CD4-positive, alpha-beta T cell treated with Interleukin-17A for 4 hours (primary cell): Measurements from ENCODE around the gene VAMP5.
"Not testable (repeated sequence)": the region's sequence is repeated elsewhere in the genome, so short reads cannot be mapped to it uniquely, and the experiment has no call there.

ENCODE experiments used
- DNase-seq: peaks from one replicate; pipeline ENCODE4 v3.0.0-alpha.2; 2020; ENCODE audit warnings: mixed read lengths

The VAMP5 gene, protein sequence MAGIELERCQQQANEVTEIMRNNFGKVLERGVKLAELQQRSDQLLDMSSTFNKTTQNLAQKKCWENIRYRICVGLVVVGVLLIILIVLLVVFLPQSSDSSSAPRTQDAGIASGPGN

DNA sequence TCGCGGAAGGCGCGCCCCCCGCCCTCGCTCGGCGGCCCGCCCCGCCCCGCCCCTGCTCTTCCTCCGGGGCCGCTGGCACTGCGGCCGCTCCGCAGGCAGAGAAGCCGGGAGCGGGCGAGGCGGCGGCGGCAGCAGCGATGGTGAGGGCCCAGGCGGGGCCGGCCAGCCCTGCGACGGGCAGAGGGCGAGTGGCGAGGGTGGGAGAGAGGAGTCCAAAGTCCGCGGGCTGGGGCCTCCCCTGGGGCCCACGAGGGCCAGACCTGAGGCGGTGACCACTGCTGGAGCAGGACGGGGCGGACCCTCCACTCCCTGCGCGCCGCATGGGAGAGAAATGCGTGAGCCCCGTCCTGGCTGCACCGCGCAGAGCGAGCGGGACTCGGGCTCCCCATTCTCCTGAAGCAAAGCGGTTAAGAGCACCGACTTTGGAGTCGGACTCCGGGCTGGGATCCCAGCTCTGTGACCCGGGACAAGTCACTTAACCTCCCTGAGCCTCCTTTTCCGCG, at the start of gene VAMP5:
VAMP5 (plus strand) TSS at position 78 of the 503 bp plus-strand sequence; CDS start at position 138, 60 bp downstream.
- peak; percentile 71 for DNase-seq

DNA sequence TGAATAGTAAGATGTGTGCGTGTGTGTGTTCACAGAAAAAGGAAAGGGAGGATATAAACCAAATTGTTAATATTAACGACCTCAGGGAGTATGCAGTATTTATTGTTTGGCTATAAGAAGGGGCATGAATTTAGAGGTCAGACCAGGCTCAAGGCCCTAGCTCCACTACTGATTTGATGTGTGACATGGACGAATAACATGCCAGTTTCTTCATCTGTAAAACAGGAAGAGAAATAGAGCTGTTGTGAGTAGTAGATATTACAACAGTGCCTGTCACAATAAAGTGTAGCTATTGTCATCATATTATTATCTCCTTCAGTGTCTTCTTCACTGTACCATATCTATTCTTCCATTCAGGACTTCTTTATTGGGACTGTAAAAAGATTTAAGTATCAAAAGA, 49.4 kb upstream of the VAMP5 start:
- no peak for DNase-seq

DNA sequence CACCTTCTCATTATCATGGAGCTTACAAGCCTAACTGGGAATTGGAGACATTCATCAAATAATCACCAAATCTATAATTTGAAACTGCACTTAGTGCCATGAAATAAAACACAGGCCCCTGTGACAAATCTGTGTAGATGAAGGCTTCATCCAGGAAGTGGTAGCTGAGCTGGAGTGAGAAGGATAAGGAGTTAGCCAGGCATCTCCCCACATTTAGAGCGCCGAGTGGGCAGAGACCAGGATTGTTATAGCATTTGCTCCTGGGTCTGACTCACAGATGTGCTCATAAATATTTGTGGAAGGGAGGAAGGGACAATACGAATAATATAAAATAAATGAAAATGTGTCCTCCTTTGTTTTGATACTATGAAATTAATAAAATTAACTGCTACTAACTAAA, 47.8 kb upstream of the VAMP5 start:
- DNase-seq: no peak

DNA sequence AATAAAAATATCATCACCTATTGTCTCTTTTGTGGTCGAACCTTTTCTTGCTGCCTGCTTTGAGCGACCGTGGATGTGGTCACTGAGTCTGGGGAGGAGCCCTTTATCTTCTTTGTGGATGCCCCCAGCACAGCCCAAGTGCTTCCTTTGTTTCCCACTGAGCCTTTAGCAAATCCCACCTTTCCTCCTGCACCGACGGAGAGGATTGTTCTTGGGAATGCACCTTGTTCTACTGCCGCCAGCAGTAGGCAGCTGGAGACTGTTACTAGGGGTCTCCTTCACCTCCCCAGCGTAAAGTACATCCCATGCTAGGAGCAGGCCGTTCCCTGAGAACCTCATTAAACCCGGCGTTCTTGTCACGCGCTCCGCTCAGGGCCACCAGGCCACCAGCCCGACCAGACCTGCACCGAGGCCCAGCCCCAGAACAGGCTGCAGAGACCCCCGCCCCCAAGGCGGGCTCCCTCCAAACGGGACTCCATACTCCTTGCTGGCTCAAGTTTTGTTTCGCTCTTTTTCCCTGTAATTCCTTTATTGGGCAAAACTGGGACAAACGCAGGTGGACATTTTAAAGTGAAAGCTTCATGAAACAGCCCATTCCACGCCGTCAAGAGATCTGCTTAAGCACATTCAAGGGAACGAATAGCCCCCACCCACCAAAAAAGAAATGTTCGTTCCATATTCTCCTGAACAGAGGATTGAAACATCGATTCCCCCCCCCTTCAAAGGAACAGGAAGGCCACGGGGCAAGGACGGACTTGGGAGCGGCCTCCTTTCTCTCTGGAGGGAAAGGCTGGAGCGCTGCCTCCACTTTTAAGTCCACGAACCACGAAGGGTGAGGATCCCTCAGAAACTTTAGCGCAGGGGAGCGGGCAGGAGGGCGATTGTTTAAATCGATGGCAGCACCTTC, 46.4 kb upstream of the VAMP5 start:
- peak; percentile 38 for DNase-seq

DNA sequence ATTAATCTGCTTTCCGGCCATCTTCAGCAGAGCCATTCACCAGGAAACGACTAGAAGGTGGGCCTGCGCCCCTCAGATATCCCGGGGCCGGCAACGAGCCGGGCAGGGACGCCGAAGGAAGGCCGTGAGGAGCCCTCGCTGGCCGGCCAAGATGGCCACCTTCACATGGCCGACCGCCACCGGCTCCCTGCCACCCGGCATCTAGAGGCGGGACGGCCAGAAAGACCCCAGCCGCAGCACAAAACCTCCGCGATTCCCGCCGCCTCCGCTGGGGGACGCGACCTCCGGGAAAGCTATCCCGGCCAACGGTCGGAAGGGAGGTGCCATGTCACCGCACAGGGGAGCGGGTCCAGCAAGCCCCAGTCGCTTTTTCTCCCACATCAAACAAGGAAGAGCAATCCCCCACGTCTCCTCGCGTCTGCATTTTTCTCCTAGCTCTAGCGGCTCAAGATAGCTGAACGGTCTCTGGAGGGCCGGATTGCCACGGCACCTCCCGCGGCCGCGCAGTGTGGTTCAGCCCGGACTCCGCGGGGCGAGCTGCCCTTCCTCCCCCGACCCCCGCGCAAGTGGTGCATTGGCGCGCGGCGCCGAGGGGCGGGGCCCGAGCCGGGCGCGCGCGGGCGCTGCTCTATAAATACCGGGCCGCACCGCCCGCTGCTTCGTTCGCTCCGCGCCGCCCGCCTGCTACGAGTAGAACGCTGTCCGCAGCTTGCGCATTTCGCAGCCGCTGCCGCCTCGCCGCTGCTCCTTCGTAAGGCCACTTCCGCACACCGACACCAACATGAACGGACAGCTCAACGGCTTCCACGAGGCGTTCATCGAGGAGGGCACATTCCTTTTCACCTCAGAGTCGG, 45.5 kb upstream of the VAMP5 start, which contains the start of gene MAT2A:
MAT2A (plus strand) TSS at position 662 of the 854 bp plus-strand sequence; CDS start at position 782, 120 bp downstream.
- DNase-seq: peak; percentile 91

DNA sequence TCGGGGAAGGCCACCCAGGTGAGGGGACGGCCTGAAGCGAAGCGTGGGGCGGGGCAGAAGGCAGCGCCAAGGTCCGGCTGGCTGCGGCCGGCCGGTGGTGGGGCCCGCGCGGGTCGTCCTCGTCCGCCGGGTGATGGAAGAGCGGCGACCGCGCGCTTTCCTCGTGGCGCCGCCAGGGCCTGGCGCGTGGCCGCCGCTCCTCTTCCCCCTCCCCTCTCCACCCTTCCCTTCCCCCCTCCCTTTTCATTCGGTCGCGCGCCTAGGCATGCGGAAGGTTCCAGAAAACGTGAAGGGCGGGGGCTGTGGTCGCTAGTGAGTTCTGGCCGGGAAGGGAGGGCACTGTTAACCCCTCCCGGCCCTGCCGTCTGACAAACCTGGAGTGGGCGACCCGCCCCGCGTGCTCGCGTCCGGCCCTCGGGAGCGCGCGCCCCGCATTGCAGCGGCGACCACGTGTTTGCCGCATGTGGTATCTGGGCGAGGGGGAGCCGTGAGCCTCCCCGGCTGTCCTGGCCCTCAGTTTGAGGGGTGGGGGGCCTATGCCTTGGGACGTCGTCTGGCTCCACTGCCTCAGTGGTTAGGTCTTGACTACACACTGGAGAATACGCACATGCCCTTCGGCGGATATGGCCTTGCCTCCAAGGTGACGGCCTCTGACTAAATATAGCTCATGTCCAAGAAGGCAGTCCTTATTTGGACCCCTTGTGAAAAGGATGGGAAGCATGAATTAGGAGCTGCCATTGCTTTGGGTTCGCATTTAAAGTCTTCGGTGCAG, 44.7 kb upstream of the VAMP5 start:
- peak; percentile 73 for DNase-seq

DNA sequence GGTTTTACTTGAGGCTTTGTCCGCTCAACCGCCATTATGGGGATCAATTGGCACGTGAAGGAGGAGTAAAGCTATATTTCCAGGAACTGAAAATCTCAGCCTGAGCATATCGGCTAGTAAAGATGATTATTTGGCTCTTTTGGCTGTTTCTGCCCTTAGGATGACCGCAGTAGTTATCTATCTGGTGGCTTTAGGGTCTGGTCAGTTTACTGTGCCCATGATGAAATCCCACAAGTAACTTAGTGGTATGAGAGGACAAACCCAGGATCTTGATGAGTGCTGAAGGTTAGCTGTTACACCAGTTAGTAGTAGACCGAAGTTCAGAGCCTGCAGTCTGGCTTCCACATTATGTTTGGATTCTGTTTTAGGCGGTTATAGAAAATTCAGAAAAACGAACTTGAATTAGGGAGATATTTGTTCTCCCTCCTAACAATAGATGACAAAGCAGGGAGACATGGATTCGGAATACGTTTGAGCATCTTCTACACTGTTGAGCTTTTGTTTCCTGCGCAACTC, 44.0 kb upstream of the VAMP5 start:
- DNase-seq: no peak

DNA sequence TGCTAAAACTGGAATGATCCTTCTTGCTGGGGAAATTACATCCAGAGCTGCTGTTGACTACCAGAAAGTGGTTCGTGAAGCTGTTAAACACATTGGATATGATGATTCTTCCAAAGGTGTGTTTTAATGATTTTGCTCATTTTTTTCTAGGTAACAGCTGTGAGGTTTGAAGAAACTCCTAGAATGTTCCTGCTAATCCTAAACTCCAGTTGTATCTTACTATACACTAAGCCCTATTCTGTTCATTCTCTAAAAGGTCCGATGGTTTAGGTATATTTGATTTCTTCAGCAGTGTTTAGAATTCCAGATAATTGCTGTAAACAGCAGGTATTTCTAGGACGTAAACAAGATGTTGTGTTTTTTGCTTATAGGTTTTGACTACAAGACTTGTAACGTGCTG, 43.0 kb upstream of the VAMP5 start:
- no peak for DNase-seq

DNA sequence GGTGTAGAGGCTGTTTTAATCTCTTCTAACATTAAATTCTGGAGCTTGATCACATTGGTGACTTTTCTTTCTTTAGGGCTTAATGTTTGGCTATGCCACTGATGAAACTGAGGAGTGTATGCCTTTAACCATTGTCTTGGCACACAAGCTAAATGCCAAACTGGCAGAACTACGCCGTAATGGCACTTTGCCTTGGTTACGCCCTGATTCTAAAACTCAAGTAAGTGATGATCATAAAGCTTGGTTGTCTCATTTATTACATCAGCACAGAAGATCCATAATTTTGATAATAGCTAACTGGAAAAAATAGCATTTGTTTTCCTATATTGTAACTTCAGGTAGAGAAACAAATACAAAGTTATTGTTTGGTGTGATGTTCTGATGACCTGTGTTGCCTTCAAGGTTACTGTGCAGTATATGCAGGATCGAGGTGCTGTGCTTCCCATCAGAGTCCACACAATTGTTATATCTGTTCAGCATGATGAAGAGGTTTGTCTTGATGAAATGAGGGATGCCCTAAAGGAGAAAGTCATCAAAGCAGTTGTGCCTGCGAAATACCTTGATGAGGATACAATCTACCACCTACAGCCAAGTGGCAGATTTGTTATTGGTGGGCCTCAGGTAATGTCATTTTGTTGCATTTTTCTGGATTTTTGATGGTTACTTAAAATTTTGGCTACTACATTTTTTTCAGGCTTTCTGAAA, 42.3 kb upstream of the VAMP5 start:
- no peak for DNase-seq

DNA sequence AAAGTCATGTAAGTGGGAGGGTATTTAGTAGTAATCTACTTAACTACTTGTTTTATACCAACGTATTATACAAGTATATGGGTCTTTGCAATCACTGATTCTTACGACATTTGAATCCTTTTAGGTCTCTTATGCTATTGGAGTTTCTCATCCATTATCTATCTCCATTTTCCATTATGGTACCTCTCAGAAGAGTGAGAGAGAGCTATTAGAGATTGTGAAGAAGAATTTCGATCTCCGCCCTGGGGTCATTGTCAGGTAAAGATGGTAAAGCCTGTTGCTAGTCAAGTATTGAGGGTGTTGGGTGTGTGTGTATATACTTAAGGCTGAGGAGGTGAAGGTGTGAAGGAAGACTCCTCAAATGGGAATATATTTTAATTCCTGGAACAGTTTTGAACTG, 41.5 kb upstream of the VAMP5 start:
- no peak for DNase-seq

DNA sequence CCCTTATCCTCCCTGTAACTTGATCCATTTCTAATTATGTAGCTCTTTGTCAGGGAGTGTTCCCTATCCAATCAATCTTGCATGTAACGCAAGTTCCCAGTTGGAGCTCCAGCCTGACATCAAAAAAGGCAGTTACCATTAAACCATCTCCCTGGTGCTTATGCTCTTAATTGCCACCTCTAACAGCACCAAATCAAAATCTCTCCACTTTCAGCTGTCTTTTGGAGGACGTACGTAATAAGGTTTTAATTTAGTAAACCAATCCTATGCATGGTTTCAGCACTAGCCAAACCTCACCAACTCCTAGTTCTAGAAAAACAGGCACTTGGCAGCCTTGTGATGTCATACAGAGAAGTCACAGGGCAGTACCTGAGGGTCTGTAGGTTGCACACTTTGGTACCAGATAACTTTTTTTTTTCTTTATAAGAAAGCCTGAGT, 40.0 kb upstream of the VAMP5 start:
- DNase-seq: not testable (repeated sequence)

DNA sequence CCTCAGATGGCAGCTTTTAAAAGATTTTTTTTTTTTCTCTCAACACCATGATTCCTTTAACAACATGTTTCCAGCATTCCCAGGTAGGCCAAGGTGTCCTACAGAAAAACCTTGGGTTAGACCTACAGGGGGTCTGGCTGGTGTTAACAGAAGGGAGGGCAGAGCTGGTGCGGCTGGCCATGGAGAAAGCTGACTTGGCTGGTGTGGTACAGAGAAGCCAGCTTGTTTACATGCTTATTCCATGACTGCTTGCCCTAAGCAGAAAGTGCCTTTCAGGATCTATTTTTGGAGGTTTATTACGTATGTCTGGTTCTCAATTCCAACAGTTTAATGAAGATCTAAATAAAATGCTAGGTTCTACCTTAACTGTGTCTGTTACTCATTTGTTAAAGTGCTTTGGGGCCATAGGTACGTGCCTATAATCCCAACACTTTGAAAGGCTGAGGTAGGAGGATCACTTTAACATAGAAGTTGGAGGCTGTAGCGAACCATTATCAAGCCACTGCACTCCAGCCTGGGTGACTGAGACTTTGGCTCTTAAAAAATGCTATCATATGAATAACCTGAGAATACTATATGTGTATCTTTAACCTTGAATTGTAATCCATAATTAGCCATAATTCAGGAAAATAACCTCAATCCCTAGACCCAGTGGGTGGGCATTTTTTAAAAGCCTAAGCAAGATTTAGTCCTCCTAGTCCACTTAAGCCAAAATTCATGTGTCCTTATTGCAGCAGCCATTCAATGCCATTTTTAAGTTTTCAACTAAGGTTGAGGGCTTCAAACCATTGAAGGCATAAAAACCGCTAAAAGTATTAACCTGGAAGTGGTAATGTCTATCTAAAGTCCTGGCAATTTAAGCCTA, 39.1 kb upstream of the VAMP5 start:
- DNase-seq: not testable (repeated sequence)

DNA sequence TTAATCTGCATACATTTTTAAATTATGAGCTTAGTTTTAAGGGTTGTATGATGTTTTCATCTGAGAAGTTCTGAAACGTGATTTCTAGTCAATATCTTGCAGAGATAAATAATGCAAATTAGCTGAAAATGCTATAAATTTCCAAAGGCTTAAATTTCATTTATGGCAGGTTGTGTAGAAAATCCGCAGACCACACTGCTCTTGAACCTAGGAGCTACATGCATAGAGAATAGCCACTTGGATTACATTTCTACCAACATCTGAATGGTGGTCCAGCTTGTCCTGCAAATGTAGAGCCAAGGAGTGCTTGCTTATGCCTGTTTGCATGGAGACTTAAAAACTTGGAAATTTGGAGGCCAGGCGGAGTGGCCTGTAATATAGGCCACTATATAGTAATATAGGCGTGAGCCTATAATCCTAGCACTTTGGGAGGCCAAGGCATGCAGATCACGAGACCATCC, 38.4 kb upstream of the VAMP5 start:
- no peak for DNase-seq

DNA sequence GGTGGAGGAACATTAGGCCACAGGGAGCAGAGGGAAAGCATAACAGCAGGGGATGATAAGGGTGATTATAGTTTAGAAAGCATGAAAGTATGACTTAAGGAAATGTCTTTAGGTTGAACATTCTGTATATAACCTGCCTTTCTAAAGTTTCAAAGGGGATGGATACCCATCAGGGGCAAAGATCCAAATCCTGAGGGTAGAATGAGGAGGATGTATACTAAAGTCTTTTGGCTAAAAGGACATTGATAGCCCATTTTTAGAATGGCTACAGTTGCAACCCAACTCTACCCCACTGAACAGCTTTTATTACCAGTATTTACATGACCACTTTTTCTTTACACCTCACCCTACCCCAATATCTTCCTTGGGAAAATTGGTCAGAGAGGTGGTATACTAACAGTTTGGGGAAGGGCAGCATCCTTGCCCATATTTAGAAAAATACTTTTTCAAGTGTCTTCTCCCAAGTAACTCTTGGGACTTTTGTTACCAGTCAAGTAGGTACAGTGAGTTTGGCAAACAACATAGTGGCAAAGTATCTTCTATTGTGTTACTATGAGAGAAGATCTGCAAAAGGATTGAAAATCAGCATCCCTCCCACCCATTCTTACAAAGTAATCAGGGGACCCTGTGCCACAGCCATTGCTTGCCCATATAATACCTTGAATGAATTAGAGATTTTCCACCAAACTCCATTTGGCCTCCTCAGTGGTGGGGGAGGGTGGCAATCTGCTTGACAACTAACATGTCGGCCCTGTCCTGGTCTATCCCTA, 37.0 kb upstream of the VAMP5 start:
- no peak for DNase-seq

DNA sequence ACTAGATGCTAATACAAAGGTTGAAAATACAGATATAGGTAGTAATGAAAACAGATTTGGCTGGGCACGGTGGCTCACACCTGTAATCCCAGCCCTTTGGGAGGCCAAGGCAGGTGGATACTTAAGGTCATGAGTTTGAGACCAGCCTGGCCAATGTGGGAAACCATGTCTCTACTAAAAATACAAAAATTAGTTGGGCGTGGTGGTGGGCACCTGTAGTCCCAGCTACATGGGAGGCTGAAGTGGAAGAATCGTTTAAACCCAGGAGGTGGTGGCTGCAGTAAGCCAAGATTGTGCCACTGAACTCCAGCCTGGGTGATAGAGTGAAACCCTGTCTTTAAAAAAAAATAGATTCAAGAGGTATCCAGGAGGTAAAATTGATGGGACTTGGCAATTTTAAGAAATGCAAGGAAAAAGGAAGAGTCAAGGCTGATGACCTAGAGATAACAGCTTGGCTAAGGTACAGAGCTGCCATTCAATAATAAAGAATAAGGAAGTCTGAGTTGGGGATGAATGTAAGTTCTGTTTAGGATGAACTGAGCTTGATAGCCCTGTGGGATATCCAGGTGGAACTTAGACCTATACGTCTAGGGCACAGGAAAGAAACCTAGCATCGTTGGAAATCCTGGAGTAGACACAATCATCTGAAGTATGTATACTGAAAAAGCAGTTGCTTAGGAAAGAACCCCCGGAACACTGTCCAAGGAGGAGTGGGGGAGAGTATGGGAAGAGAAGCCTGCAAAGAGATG, 36.2 kb upstream of the VAMP5 start:
- DNase-seq: no peak

DNA sequence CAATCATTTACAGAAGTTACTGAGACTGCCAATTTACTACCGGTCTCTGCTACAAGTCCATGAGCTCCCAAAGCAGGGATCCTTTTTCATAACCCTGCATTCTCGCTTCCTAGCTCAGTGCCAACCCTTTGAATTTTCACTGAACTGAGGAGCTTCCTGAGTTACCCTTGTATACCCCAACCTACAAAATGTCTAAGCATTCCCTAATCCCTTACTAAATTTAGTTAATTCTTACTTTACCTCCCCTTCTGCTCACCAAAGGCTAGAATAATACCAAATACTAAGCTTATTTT, 35.7 kb upstream of the VAMP5 start:
- DNase-seq: no peak

DNA sequence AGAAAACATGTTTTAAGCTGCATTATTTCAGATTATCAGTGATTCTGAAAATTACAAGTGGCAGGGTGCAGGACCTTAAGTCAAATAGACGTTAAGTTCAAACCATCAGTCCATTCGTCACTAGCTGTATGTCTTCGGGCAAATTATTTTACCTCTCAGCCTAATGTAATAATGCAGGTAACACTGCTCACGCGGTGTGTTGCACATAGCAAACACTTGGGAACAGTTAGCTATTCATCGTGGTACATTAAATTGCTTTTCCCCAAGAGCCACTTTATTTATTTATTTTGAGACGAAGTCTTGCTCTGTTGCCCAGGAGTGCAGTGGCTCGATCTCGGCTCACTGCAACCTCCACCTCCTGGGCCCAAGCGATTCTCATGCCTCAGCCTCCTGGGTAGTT, 35.1 kb upstream of the VAMP5 start:
- no peak for DNase-seq

DNA sequence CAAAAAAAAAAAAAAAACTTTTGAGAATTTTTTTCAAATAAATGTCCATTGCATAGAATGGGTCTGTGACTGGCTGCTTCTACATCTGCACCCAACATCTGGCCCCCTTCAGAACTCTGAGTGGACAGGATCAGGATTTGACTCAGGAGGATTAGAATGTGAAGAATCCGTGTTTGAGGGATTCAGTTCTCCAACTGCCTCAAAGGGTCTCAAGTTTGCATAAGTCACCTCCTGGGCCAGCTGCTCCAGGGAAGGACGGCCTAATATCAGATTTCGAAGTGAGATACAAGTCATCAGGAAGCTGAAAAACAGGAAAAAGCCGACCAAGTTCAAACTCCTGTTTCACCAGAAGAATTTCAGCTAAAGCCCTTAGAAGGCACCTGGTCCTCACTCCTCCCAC, 34.4 kb upstream of the VAMP5 start:
- DNase-seq: no peak

DNA sequence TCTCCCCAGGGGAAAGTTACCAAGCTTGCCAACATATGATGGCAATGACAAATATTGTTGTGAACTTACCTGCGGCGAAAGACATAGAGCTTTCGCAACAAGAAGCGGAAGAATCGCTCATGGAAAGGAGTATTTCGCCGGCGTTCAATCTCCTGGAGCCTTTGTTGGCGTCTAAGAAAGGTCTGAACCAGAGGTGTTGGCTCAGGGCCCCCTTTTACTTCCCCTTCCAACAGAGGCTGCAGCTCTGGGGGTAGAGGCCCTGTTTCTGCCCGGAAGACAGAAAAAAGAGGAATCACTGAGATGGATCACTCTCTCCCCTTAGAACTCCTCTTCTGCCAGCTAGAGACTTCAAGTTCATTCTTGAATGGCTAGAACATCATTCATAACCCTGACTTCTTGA, 33.7 kb upstream of the VAMP5 start:
- DNase-seq: no peak
